ENCODE measurements around the gene NHSL2. TPM values are rescaled to one million over a fixed set of nuclear protein-coding genes. Genes with fewer than 3 reads are reported as not detected.
A peak's percentile ranks its signal among the peaks of the same experiment; 100 is the strongest.

The NHSL2 gene
- total and polyA plus RNA-seq, 10 donors: 0.24 to 20.8 (median 10.1) TPM

GRCh38 chrX:71991164-71991563 lies 80.5 kb downstream of the NHSL2 start:
- Histone ChIP-seq H3K27me3 (replicated peaks in 1 of 7) (no peaks in the 10 kb centered on the region), H3K27ac (no peak overlapping the region), H3K4me1 (no peaks in the 10 kb centered on the region), H3K36me3 (no peaks in the 10 kb centered on the region), H3K9me3 (no peaks in the 10 kb centered on the region), H3K4me3 (no peak overlapping the region)
- TF ChIP-seq POLR2AphosphoS5 (IDR thresholded peaks at IDR 0.05) (no peak), CTCF (IDR thresholded peaks at IDR 0.05 in 8 of 11, conservative IDR thresholded peaks at IDR 0.05 in 3 of 11) (no peak), POLR2A (IDR thresholded peaks at IDR 0.05) (no peak)
- no peak for DNase-seq
- 64 to 95% (median 85%) methylated on average over 4 of the region's 4 CpGs for WGBS, 5 donors
- intact Hi-C loops (cut with DNase I; ENCODE audit: low total_unique reads): no loop called here

- Histone ChIP-seq H3K9me3 (no peaks in the 10 kb centered on the region), H3K4me3 (no peak overlapping the region), H3K4me1 (no peaks in the 10 kb centered on the region), H3K36me3 (no peaks in the 10 kb centered on the region), H3K27ac (peak overlapping the region in 3 of 8 donors; percentile 23 to 42 (median 26)), H3K27me3 (replicated peaks in 1 of 7) (no peaks in the 10 kb centered on the region)
- WGBS, 5 donors: 20 to 48% (median 34%) methylated on average over 4 to 8 of the region's 8 CpGs
- TF ChIP-seq POLR2A (IDR thresholded peaks at IDR 0.05) (no peak), CTCF (IDR thresholded peaks at IDR 0.05 in 8 of 11, conservative IDR thresholded peaks at IDR 0.05 in 3 of 11) (no peak), POLR2AphosphoS5 (IDR thresholded peaks at IDR 0.05) (peak in 1 of 3 donors; percentile 15)
- intact Hi-C loops (cut with DNase I; ENCODE audit: low total_unique reads): no loop called here
- DNase-seq: no peak
Measured at GRCh38 chrX:71992711-71993110, 82.1 kb downstream of the NHSL2 start.

GRCh38 chrX:71993371-71993770 lies 82.7 kb downstream of the NHSL2 start:
- Histone ChIP-seq H3K4me3 (no peak overlapping the region), H3K4me1 (no peaks in the 10 kb centered on the region), H3K36me3 (no peaks in the 10 kb centered on the region), H3K27ac (peak overlapping the region in 3 of 8 donors; percentile 23 to 42 (median 26)), H3K9me3 (no peaks in the 10 kb centered on the region), H3K27me3 (replicated peaks in 1 of 7) (no peaks in the 10 kb centered on the region)
- DNase-seq: no peak
- intact Hi-C loops (cut with DNase I; ENCODE audit: low total_unique reads): no loop called here
- no peak for TF ChIP-seq CTCF (IDR thresholded peaks at IDR 0.05 in 8 of 11, conservative IDR thresholded peaks at IDR 0.05 in 3 of 11)
- WGBS, 5 donors: 82 to 100% (median 94%) methylated on average over 1 to 2 of the region's 2 CpGs

- no peaks in the 10 kb centered on the region for H3K36me3 ChIP-seq
- H3K27me3 ChIP-seq (replicated peaks in 1 of 7): no peaks in the 10 kb centered on the region
- 60 to 92% (median 76%) methylated on average over 1 to 2 of the region's 2 CpGs for WGBS, 5 donors
- no peaks in the 10 kb centered on the region for H3K9me3 ChIP-seq
- no peak overlapping the region for H3K4me3 ChIP-seq
- DNase-seq: no peak
- no peak overlapping the region for H3K27ac ChIP-seq
- H3K4me1 ChIP-seq: no peaks in the 10 kb centered on the region
- intact Hi-C loops (cut with DNase I; ENCODE audit: low total_unique reads): no loop called here
- TF ChIP-seq CTCF (IDR thresholded peaks at IDR 0.05 in 8 of 11, conservative IDR thresholded peaks at IDR 0.05 in 3 of 11) (no peak), POLR2AphosphoS5 (IDR thresholded peaks at IDR 0.05) (no peak), POLR2A (IDR thresholded peaks at IDR 0.05) (no peak)
Measured at GRCh38 chrX:71994601-71995000, 84.0 kb downstream of the NHSL2 start.

Data from spleen (tissue), 11 donors.